A172 (cell line): Measurements from ENCODE around the gene DBP. TPM values are rescaled to one million over a fixed set of nuclear protein-coding genes. Genes with fewer than 3 reads are reported as not detected.

Experiments used
- DNase-seq: peaks from one replicate; pipeline ENCODE4 v3.0.0-alpha.2; 2015; ENCODE audit warnings: low spot score
- total RNA-seq: library from RNA; depleted of rRNA; stranded (reverse); fragments of >200 nt; shearing (Covaris generic); gene quantifications from 2 replicates; pipeline ENCODE4 v1.2.3, GENCODE V29; 2014

The DBP gene
- total RNA-seq, 1 experiment from 2014 or later: 15.5 TPM

DNA sequence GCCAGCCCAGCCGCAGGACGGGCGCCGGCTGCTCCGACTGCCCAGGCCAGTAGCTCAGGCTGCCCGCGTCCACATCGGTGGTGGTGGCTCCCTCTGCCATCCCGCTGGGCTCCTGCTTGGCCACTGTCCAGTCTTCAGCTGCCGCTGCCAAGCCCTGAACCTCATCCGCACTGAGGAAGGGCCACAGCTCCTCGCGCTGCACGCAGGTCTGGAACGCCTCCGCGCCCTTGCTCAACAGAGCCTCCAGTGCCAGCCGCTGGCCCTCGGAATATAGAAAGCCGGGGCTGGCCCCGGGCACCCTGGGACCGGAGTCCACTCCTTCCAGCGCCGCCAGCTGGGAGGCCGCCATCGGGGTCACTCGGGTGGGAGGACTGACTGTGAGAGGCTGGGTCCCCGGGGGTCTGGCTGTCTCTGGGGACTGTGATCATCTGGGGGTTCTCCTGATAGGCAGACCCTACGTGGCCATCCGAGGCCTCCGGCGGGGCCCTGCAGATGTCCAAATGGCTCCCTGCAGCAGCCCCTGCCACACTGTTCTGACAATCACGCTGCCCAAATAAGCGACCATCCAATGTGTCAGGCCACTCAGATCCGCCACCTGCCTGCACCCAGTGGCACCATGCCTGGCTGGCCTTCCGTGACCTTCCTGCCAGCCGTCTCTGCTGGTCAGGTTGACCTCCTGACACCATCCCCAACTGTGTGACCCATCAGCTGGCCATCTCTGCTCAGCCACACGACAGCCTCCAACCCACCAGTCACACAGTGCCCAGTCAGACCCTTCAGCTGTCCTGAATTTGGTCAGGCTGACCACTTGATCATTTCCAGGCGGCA is 23.9 kb downstream of the DBP start:
- DNase-seq: no peak

- DNase-seq: no peak
Measured at GRCh38 chr19:48611872-48612271, 25.3 kb downstream of the DBP start.

GRCh38 chr19:48609571-48610108 is 27.5 kb downstream of the DBP start:
- DNase-seq: no peak

DNA sequence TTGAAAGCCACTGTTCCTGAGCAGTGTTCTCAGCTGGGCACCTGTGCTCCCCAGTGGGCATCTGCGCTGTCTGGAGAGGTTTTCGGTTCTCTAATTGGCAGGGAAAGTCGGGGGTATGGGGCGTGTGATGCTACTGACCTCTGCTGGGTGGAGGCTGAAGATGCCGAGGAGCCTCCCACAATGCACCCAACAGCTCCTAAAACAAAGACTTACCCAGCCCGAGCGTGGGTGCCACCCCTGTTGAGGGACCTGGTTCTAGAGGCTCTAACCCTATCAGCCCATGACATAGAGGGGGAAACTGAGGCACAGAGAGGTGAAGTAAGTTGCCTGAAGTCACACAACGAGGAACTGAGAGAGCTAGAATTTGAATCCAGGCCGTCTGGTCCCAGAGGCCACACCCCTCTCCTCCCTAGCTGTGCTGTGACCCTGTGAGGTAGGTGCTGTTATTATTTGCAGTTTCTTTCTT is 28.3 kb downstream of the DBP start:
- DNase-seq: peak; percentile 39

GRCh38 chr19:48607359-48607755 is 29.8 kb downstream of the DBP start:
- DNase-seq: no peak

DNA sequence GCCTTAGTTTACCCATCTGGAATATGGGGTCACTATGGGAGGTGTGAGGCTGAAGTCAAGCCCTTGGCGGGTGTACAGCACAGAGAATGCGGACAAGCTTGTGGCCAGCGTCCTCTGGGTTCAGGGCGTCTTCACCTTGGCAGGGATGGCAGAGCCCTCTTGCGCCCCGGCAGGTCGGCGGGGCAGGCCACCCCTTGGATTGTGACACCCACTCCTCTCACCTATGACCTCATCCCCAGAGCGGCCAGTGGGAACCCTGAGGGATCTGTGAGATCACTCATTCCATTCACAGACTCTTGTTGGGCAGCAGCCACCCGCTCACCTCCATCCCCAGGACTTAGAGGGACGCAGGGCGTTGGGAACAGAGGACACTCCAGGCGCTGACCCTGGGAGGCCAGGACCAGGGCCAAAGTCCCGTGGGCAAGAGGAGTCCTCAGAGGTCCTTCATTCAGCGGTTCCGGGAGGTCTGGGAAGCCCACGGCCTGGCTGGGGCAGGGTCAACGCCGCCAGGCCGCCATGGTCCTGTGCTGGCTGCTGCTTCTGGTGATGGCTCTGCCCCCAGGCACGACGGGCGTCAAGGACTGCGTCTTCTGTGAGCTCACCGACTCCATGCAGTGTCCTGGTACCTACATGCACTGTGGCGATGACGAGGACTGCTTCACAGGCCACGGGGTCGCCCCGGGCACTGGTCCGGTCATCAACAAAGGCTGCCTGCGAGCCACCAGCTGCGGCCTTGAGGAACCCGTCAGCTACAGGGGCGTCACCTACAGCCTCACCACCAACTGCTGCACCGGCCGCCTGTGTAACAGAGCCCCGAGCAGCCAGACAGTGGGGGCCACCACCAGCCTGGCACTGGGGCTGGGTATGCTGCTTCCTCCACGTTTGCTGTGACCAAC is 30.5 kb downstream of the DBP start, which contains the start of gene SPACA4:
SPACA4 (plus strand) TSS at position 280 of the 896 bp plus-strand sequence; CDS start at position 517, 237 bp downstream.
- no peak for DNase-seq

GRCh38 chr19:48603850-48604249 is 33.3 kb downstream of the DBP start:
- no peak for DNase-seq

DNA sequence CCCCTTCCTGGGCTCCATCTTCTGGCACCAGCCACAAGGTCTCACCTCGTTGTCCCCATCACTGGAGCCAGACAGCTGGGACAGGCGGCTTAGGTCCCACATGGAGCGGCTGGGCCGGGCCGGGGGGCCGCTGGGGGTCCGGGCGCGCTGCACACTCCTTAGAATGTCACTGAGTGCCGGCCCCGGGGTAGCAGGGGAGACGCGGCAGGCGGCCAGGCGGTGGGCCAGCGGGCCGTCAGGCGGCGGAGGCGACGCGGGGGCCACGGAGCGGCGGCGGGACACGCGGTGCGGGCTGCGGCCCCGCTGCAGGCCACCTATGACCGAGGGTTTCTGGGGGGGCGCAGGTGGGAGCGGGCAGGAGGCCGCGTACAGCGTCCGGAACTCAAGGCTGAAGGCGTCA is 33.7 kb downstream of the DBP start:
- no peak for DNase-seq

GRCh38 chr19:48603001-48603400 is 34.2 kb downstream of the DBP start:
- DNase-seq: no peak

DNA sequence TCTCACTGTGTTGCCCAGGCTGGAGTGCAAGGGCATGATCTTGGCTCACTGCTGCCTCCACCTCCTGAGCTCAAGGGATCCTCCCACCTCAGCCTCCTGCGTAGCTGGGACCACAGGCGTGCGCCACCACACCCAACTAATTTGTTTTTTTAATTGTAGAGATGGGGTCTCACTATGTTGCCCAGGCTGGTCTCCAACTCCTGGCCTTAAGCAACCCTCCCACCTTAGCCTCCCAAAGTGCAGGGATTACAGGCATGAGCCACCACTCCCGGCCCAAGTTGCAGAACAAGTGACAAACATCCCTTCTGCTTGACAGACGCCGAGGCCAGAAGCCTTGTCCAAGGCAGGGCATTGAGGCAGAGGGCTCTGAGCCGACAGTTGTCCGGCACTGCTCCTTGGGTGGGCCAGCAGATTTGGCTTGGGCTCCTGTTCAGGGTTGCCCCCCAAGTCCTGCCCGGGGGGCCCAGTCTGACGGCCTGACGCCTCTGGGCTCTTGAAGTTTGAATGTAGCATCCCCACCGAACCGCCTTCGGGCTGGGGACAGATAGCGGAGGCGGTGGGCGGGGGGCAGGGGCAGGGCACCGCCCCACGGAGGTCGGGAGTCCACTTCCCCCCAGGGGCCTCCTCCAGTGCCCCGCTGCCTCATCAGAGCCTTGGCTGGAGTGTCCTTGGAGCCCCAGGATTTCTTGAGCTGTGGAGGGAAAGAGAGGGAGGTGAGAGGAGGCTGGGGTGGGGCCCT is 36.3 kb downstream of the DBP start:
- no peak for DNase-seq

- DNase-seq: no peak
Measured at GRCh38 chr19:48598996-48599700, 38.0 kb downstream of the DBP start.

GRCh38 chr19:48596679-48597465 is 40.3 kb downstream of the DBP start:
- no peak for DNase-seq

DNA sequence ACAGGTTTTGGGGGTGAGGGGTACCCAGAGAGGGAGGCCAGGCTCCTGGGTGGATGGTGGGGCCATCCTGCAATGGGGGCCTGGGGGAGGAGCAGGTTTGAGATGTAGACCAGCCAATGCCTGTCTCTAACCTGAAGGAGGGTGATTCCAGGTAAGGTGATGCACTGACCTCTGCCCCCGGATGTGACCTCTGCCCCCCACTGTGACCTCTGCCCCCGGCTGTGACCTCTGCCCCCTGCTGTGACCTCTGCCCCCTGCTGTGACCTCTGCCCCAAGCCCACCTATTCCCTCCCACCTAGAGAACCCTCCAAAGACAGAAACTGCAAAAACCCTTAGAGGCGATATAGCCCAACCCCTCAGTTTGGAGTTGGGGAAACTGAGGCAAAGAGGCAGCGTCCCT is 40.9 kb downstream of the DBP start:
- no peak for DNase-seq

GRCh38 chr19:48595833-48596232 is 41.3 kb downstream of the DBP start:
- DNase-seq: no peak

DNA sequence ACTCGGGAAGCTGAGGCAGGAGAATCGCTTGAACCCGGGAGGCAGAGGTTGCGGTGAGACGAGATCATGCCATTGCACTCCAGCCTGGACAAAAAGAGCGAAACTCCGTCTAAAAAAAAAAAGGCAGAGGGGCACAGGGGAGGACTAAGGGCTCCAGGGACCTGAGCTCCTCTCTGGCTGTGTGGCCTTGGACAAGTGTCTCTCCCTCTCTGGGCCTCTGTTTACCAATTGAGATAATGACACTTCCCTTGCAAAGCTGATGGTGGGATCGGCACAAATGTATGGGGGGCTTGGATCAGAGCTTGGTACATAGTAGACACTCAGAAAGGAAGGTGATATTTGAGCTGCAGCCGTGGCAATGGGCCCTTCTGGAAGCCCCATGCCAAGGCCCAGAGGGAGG is 42.0 kb downstream of the DBP start:
- DNase-seq: no peak

- no peak for DNase-seq
Measured at GRCh38 chr19:48591021-48591420, 46.2 kb downstream of the DBP start.

- peak; percentile 74 for DNase-seq
Measured at GRCh38 chr19:48588670-48589401, 48.3 kb downstream of the DBP start.

DNA sequence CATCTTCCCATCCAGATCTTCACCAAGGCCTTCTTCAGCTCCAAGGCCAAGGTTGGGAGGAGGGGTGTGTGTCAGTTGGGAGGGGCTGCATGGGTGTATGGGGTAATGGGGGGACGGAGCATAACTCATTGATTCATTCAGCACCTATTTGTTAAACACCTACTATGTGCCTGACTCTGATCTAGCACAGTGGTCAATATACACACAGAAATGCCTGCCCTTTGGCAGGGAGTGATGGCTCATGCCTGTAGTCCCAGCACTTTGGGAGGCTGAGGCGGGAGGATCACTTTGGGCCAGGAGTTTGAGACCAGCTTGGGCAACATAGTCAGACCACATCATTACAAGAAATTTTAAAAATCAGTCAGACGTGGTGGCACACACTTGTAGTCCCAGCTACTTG is 49.8 kb downstream of the DBP start:
- no peak for DNase-seq

DNA sequence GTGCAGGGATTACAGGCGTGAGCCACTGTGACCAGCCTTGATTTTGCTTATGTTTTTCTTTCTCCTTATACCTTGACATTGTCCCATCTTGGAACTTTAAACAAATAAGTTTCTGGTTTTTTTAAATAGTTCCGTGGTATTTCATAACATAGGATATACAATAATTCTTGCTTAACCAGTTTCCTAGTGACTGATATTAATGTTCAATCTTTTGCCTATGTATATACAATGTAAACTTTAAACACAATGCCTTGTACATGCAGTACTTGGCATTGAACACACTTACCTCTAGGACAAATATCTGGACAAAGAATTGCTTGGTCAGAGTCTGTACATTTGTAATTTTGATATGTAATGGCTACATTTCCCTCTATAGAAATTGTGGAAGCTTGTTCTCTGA is 55.0 kb downstream of the DBP start:
- no peak for DNase-seq
